GM12873 (cell line): ENCODE results near the gene HAGH.

Experiments
- CTCF ChIP-seq: IDR thresholded peaks from 2 replicates; pipeline ENCODE4 v1.5.1; 2012; ENCODE audit warnings: low read depth, mild to moderate bottlenecking, moderate library complexity, low read length, control low read depth; ENCODE audit not compliant: insufficient read depth; ENCODE audit errors: missing control alignments

The HAGH gene

GRCh38 chr16:1807626-1808025 lies 19.0 kb downstream of the HAGH start:
- no peak for TF ChIP-seq CTCF

- no peak for TF ChIP-seq CTCF
Measured at GRCh38 chr16:1800701-1801100, 25.9 kb downstream of the HAGH start.

- no peak for TF ChIP-seq CTCF
Measured at GRCh38 chr16:1794908-1795666, 31.5 kb downstream of the HAGH start.

- TF ChIP-seq CTCF: no peak
Measured at GRCh38 chr16:1794221-1794871, 32.3 kb downstream of the HAGH start.

- no peak for TF ChIP-seq CTCF
Measured at GRCh38 chr16:1793578-1794220, 32.9 kb downstream of the HAGH start, which contains the start of gene IGFALS. Gene IGFALS, minus strand, starts transcription at chr16:1793705. Its CDS starts 53 bp downstream, at chr16:1793652.

- TF ChIP-seq CTCF: no peak
Measured at GRCh38 chr16:1792836-1793577, 33.6 kb downstream of the HAGH start.
